A673 (cell line): ENCODE data around the gene TSSK2. TPM values are rescaled to one million over a fixed set of nuclear protein-coding genes. Genes with fewer than 3 reads are reported as not detected.

ENCODE experiments used
- BruUV-seq: library from RNA; stranded (reverse); fragments of 400-500 nt; replicated peaks from 2 replicates; lab custom pipeline; 2021; lab: Mats Ljungman, UMichigan
- CTCF ChIA-PET: fragments of 300-600 bp; sonication (Branson Sonifier 250); formaldehyde crosslinking; loops from one replicate; lab custom pipeline; 2022; ENCODE audit warnings: antibody characterized with exemption; lab: Charles Lee
- POLR2A ChIA-PET: fragments of 300-600 bp; sonication (Branson Sonifier 250); formaldehyde crosslinking; loops from one replicate; lab custom pipeline; 2022; ENCODE audit warnings: antibody characterized with exemption; ENCODE audit not compliant: low non-redundant PET; lab: Charles Lee
- DNase-seq: peaks from one replicate; pipeline ENCODE4 v3.0.0-alpha.2; 2015; ENCODE audit warnings: low spot score
- H3K27ac ChIP-seq: fragments of 200-600 bp; sonication (generic); 2 replicates; pipeline ENCODE4 v1.5.1; 2016; ENCODE audit warnings: mixed run types, low read depth, mild to moderate bottlenecking, mixed read lengths, antibody characterized with exemption, low read length; ENCODE audit not compliant: poor library complexity, severe bottlenecking
- H3K27me3 ChIP-seq: fragments of 200-600 bp; sonication (generic); replicated peaks from 2 replicates; pipeline ENCODE4 v1.6.1; 2017; ENCODE audit warnings: mixed run types, low read depth, mild to moderate bottlenecking, mixed read lengths, antibody characterized with exemption, low read length; ENCODE audit not compliant: insufficient read depth, poor library complexity
- H3K36me3 ChIP-seq: fragments of 200-600 bp; sonication (generic); 2 replicates; pipeline ENCODE4 v1.6.1; 2016; ENCODE audit warnings: mixed run types, mild to moderate bottlenecking, mixed read lengths, antibody characterized with exemption, low read length; ENCODE audit not compliant: insufficient read depth, poor library complexity, severe bottlenecking
- H3K4me1 ChIP-seq: fragments of 200-600 bp; sonication (generic); 2 replicates; pipeline ENCODE4 v1.6.1; 2017; ENCODE audit warnings: mixed run types, mild to moderate bottlenecking, mixed read lengths, antibody characterized with exemption, low read length; ENCODE audit not compliant: insufficient read depth, poor library complexity, severe bottlenecking
- H3K4me3 ChIP-seq: fragments of 200-600 bp; sonication (generic); 2 replicates; pipeline ENCODE4 v1.5.1; 2016; ENCODE audit warnings: low read depth, mixed run types, mild to moderate bottlenecking, mixed read lengths, low read length; ENCODE audit not compliant: poor library complexity, severe bottlenecking
- H3K9me3 ChIP-seq: fragments of 200-600 bp; sonication (generic); 2 replicates; pipeline ENCODE4 v1.6.1; 2016; ENCODE audit warnings: mixed run types, low read depth, mild to moderate bottlenecking, mixed read lengths, antibody characterized with exemption, low read length; ENCODE audit not compliant: poor library complexity, severe bottlenecking
- EZH2 ChIP-seq: fragments of 200-600 bp; sonication (generic); IDR thresholded peaks from 2 replicates; pipeline ENCODE4 v1.6.1; 2017; ENCODE audit warnings: borderline replicate concordance, low read depth, mild to moderate bottlenecking, mixed read lengths, antibody characterized with exemption, low read length; ENCODE audit not compliant: poor library complexity, severe bottlenecking
- intact Hi-C: fragments of 100-400 bp; cut with micrococcal nuclease; formaldehyde crosslinking; loops from one replicate; pipeline ENCODE4 v1.10.0; 2022; ENCODE audit not compliant: unreplicated experiment
- total RNA-seq: library from RNA; stranded (reverse); gene quantifications from 2 replicates; pipeline ENCODE4 v1.2.3, GENCODE V29; 2021
- TF ChIP-seq, protein P1 (sequence below): fragments of 300-800, 200-600 bp; sonication (generic); conservative IDR thresholded peaks from 2 replicates; pipeline ENCODE4 v1.5.1; 2017; ENCODE audit warnings: low read depth, mild to moderate bottlenecking, antibody characterized with exemption, low read length, moderate library complexity, mixed read lengths

TSSK2 gene
- total RNA-seq, 1 experiment from 2014 or later, result not detected

DNA sequence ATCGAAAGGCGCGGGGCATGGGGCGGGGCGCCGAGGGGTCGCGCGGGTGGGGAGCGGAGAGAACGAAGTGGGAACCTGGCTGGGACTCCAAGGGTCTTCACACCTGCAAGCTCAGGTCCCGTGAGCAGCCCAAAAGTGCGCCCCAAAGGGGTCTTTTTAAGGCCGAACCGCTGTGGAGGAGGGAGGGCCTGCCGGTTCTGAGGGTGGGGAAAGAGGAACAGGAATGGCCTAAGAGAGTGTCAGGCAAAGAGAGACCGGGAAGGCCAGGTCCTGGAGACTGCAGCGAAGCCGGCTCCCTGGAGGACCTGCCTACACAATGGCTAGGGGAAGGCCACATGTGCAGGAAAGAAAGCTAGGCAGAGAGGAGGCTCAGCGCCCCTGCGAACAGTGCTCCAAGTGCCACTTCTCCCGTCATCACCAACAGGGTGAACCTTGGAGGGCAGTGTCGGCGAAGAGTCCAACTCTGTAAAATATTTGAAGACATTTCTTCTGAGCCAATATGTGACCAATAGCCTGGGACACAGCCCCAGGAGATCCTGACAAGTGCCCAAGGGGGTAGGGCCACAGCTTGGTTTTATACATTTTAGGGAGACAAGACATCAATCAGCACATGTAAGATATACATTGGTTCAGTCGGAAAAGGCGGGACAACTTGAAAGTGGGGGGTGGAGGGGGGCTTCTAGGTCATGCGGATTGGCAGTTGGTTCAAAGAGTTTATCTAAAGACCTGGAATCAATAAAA, 8.2 kb upstream of the TSSK2 start:
- Histone ChIP-seq H3K4me3 (peak overlapping the region; percentile 99), H3K9me3 (no peaks in the 10 kb centered on the region), H3K27me3 (no peaks in the 10 kb centered on the region), H3K27ac (peak overlapping the region; percentile 69), H3K36me3 (peaks cover 2% of the 10 kb centered on the region), H3K4me1 (peaks cover 13% of the 10 kb centered on the region)
- POLR2A ChIA-PET, result no interaction called here
- TF ChIP-seq EZH2, result no peak
- TF ChIP-seq, protein P1, sequence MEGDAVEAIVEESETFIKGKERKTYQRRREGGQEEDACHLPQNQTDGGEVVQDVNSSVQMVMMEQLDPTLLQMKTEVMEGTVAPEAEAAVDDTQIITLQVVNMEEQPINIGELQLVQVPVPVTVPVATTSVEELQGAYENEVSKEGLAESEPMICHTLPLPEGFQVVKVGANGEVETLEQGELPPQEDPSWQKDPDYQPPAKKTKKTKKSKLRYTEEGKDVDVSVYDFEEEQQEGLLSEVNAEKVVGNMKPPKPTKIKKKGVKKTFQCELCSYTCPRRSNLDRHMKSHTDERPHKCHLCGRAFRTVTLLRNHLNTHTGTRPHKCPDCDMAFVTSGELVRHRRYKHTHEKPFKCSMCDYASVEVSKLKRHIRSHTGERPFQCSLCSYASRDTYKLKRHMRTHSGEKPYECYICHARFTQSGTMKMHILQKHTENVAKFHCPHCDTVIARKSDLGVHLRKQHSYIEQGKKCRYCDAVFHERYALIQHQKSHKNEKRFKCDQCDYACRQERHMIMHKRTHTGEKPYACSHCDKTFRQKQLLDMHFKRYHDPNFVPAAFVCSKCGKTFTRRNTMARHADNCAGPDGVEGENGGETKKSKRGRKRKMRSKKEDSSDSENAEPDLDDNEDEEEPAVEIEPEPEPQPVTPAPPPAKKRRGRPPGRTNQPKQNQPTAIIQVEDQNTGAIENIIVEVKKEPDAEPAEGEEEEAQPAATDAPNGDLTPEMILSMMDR, result no peak
- intact Hi-C loops, result no loop called here
- BruUV-seq, result no TSS peak
- DNase-seq, result no peak
- CTCF ChIA-PET, result no interaction called here

DNA sequence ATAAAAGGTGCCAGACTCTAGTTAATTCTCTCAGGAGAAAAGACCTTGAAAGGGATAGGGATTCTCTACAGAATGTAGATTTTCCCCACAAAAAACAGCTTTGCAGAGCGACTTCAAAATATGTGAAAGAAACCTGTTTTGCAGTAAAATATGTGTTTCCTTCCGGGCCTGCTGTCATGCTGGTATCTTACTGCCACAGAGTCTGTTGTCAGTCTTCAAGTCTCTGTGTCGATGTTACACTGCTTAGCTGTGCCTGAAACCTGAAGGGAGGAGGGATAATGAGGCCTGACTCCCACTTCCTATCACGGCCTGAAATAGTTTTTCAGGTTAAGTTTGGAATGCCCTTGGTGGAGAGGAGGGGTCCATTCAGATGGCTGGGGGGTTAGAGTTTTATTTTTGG, 7.2 kb upstream of the TSSK2 start:
- Histone ChIP-seq H3K36me3 (peaks cover 2% of the 10 kb centered on the region), H3K4me1 (peaks cover 13% of the 10 kb centered on the region), H3K27ac (no peak overlapping the region), H3K9me3 (no peaks in the 10 kb centered on the region), H3K27me3 (no peaks in the 10 kb centered on the region), H3K4me3 (no peak overlapping the region)
- no peak for DNase-seq
- ChIA-PET POLR2A (no interaction called here), CTCF (no interaction called here)
- no TSS peak for BruUV-seq
- TF ChIP-seq EZH2, result no peak
- TF ChIP-seq, protein P1, result no peak
- intact Hi-C loops, result no loop called here

DNA sequence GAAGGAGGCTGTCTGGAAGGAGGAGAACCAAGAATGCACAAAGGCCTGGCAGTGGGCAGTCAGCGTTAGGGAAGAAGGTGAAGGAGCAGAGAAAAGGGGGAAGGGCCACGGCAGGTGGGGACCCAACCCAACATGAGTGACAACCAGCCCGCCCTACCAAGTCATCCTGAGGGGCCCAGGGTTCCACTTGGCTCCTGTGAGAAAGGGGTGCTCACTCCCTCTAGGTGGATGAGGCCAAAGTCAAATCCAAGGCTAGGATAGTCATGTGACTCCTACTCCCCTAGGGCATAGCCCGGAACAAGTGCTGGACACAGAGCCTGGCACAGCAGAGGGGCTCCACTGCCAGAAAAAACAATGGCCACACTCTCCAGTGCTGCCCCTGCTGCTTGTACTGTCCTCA, 6.7 kb upstream of the TSSK2 start:
- Histone ChIP-seq H3K27ac (no peak overlapping the region), H3K4me1 (peaks cover 13% of the 10 kb centered on the region), H3K27me3 (no peaks in the 10 kb centered on the region), H3K4me3 (no peak overlapping the region), H3K9me3 (no peaks in the 10 kb centered on the region), H3K36me3 (peaks cover 2% of the 10 kb centered on the region)
- TF ChIP-seq EZH2, result no peak
- TF ChIP-seq, protein P1, result no peak
- no peak for DNase-seq
- no TSS peak for BruUV-seq
- ChIA-PET CTCF (no interaction called here), POLR2A (interaction anchor here (0.6 kb wide), 1 partner anchor 41 kb away, joined by 5 read pairs; no protein-coding TSS in a partner anchor)
- intact Hi-C loops, result no loop called here
